Breast epithelium (tissue), 3 donors: ENCODE measurements around the gene PTPN11.

Source experiments
- POLR2A ChIP-seq: fragments of 450-650 bp; IDR thresholded peaks from one replicate; pipeline ENCODE4 v1.6.1; 2016; ENCODE audit warnings: antibody characterized with exemption, mild to moderate bottlenecking, moderate library complexity
- POLR2AphosphoS5 ChIP-seq, 3 donors: sonication (generic); formaldehyde crosslinking; IDR thresholded peaks; one replicate each; pipeline ENCODE4 v1.6.1; 2017; ENCODE audit warnings: antibody characterized with exemption in 3 of 3
- TF ChIP-seq, protein P1 (sequence below), 3 donors: fragments of 450-650 bp; IDR thresholded peaks; one replicate each; pipeline ENCODE4 v1.5.1; 2016 to 2017; ENCODE audit warnings: antibody characterized with exemption in 3 of 3, mild to moderate bottlenecking in 3 of 3, moderate library complexity in 3 of 3

DNA sequence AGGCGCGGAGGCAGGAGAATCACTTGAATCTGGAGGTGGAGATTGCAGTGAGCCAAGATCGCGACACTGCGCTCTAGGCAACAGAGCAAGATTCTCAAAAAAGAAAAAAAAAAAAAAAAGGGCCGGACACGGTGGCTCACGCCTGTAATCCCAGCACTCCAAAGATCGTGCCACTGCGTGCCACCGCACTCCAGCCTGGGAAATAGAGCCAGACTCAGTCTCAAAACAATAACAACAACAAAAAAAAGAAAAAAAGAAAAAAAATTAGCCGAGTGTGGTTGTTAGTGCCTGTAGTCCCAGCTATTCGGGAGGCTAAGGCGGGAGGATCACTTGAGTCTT lies 8.9 kb upstream of the PTPN11 start:
- TF ChIP-seq POLR2AphosphoS5 (IDR thresholded peaks at IDR 0.05) (no peak), POLR2A (no peak)
- TF ChIP-seq, protein P1, sequence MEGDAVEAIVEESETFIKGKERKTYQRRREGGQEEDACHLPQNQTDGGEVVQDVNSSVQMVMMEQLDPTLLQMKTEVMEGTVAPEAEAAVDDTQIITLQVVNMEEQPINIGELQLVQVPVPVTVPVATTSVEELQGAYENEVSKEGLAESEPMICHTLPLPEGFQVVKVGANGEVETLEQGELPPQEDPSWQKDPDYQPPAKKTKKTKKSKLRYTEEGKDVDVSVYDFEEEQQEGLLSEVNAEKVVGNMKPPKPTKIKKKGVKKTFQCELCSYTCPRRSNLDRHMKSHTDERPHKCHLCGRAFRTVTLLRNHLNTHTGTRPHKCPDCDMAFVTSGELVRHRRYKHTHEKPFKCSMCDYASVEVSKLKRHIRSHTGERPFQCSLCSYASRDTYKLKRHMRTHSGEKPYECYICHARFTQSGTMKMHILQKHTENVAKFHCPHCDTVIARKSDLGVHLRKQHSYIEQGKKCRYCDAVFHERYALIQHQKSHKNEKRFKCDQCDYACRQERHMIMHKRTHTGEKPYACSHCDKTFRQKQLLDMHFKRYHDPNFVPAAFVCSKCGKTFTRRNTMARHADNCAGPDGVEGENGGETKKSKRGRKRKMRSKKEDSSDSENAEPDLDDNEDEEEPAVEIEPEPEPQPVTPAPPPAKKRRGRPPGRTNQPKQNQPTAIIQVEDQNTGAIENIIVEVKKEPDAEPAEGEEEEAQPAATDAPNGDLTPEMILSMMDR (IDR thresholded peaks at IDR 0.05) = no peak
